ENCODE results near the gene MCRS1. TPM values are rescaled to one million over a fixed set of nuclear protein-coding genes. Genes with fewer than 3 reads are reported as not detected.
A peak's percentile ranks its signal among the peaks of the same experiment; 100 is the strongest.

MCRS1 gene
- 98.7 and 103 TPM in 2 replicates for total RNA-seq (2021)
- long read RNA-seq, transcript MCRS1-201 (15 exons, 1,928 nt) = major isoform, 960 of 1,194 reads
- long read RNA-seq, transcript MCRS1-203 (13 exons, 1,686 nt) = minor isoform, 15 of 1,194 reads
- long read RNA-seq, transcript MCRS1-211 (16 exons, 1,936 nt) = minor isoform, 31 of 1,194 reads
- long read RNA-seq, partial matches to known transcripts = 52 of 1,194 reads
- long read RNA-seq, other reads (novel, unspliced or antisense) = 136 of 1,194 reads

DNA sequence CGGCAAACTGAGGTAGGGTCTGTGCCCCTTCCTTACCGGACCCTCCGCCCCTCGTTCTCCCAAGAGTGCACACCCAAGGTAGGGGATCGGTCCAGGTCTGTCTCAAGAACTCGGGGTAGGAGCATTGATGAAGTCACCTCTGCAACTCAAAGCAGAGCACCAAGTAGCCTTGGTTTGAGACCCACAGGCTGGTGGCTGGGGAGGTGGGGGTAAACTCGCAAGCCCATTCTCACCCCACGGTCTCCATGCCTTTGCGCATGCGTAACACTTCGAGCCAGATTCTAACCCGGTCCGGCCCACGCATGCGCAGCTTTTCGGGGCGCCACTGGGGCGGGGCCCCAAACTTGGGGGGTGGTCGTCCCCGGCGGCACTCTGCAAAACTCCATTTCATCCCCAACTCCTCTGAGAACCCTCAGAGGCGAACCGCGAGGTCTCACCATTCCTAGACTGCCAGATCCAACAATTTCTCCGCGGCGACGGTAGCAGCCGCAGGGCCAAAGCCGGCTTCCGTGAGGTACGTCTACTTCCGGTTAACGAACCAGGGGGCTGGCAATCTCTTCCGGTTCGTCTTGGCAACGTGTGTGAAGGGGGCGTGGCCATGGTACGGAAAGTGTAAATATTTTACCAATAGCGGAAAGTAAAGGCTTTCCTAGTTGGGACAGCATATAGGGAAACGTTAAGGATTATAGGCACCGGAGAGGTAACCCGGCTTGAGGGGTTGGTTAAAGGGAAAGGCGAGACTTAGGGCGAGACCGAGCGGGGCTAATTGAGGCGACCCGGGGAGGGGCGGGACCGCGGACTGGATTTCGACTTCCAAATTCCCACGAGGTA is at the start of gene MCRS1:
MCRS1 (minus strand) TSS at position 532 of the 831 bp plus-strand sequence. CDS start 1,411 bp downstream, outside the sequence.
- H4K91ac ChIP-seq (ENCODE audit: insufficient read length, low read depth, low read length) = no peak within 1 kb of the TSS
- H3T11ph ChIP-seq (ENCODE audit: low read length) = no peak within 1 kb of the TSS
- H3K79me1 ChIP-seq (ENCODE audit: insufficient read depth, low read depth, low read length, poor library complexity, severe bottlenecking) = peaks cover 3% of the 10 kb centered on the region
- H3K4ac ChIP-seq (ENCODE audit: low read depth, low read length) = no peak within 1 kb of the TSS
- WGBS (ENCODE audit: extremely low coverage, insufficient read length, low lambda C conversion rate) = no CpG with 5 or more reads among the region's 54 CpGs
- Mint-ChIP-seq H3K4me3 (peak within 1 kb of the TSS; percentile 98 to 99), H3K27me3 (ENCODE audit: low read depth) (no peaks in the 10 kb centered on the region; the same call in 1 of the 2 replicates), H3K9me3 (peaks cover 0 to 6% of the 10 kb centered on the region in 2 experiments; a peak in 3 of 5 replicates), H3K36me3 (ENCODE audit: insufficient read depth in 1 of 3, low read depth in 3 of 3) (peaks cover 16 to 36% (median 34%) of the 10 kb centered on the region in 3 experiments; a peak in 6 of 7 replicates), H3K4me1 (peaks cover 2 to 14% of the 10 kb centered on the region in 2 experiments), H3K27ac (peak within 1 kb of the TSS; percentile 99)
- H2AFZ ChIP-seq (ENCODE audit: low read length) = peak within 1 kb of the TSS; percentile 86
- peak within 1 kb of the TSS; percentile 89 for H3K9ac ChIP-seq (ENCODE audit: extremely low read depth, insufficient read length, low read length)
- H3K9me3 ChIP-seq (ENCODE audit: control insufficient read depth, low read depth, low read length) = no peaks in the 10 kb centered on the region
- H3K27ac ChIP-seq (ENCODE audit: insufficient read length, low read depth, low read length) = no peak within 1 kb of the TSS
- H4K20me1 ChIP-seq (ENCODE audit: control insufficient read depth, insufficient read depth, insufficient read length) = no peaks in the 10 kb centered on the region
- DNase-seq = peak; percentile 93
- H3K27me3 ChIP-seq (ENCODE audit: insufficient read depth, low read length) = no peaks in the 10 kb centered on the region
- H2AK5ac ChIP-seq (ENCODE audit: insufficient read length, low read length) = no peak within 1 kb of the TSS
- H4K8ac ChIP-seq (replicated peaks; ENCODE audit: insufficient read length, low read depth, low read length) = no peak within 1 kb of the TSS
- no peak within 1 kb of the TSS for H2BK15ac ChIP-seq (ENCODE audit: low read depth, low read length)
- H3K56ac ChIP-seq (ENCODE audit: insufficient read length, low read depth, low read length) = no peak within 1 kb of the TSS
- H3K23ac ChIP-seq (ENCODE audit: insufficient read length, low read depth, low read length) = no peak within 1 kb of the TSS
- H2BK12ac ChIP-seq (ENCODE audit: insufficient read length, low read depth, low read length) = no peak within 1 kb of the TSS
- H3K4me2 ChIP-seq (ENCODE audit: insufficient read depth, insufficient read length, low read length) = peak within 1 kb of the TSS; percentile 74
- no peaks in the 10 kb centered on the region; the same call in 1 of the 2 replicates for H3K79me2 ChIP-seq (ENCODE audit: insufficient read depth, low read length)
- H3K18ac ChIP-seq (ENCODE audit: insufficient read length, low read depth, low read length) = peak within 1 kb of the TSS; percentile 94
- peaks cover 6% of the 10 kb centered on the region for H3K23me2 ChIP-seq (ENCODE audit: insufficient read length, low read depth, low read length, poor library complexity, severe bottlenecking)
- no peak for TF ChIP-seq CTCF (conservative IDR thresholded peaks at IDR 0.05)
- no peak within 1 kb of the TSS for H2BK20ac ChIP-seq (ENCODE audit: low read depth, low read length, poor library complexity, severe bottlenecking)
- H2BK120ac ChIP-seq (ENCODE audit: low read depth, low read length, poor library complexity, severe bottlenecking) = no peak within 1 kb of the TSS
- H2BK5ac ChIP-seq (ENCODE audit: insufficient read length, low read length) = no peak within 1 kb of the TSS
- peak within 1 kb of the TSS; percentile 96 for H3K14ac ChIP-seq (ENCODE audit: insufficient read depth, low read length)
- no peak within 1 kb of the TSS for H4K5ac ChIP-seq (ENCODE audit: insufficient read length, low read depth, low read length)
- H3K4me1 ChIP-seq (ENCODE audit: insufficient read depth, low read length) = no peaks in the 10 kb centered on the region

All from H9 (cell line).